ENCODE results near the gene PTBP3. TPM values are rescaled to one million over a fixed set of nuclear protein-coding genes. Genes with fewer than 3 reads are reported as not detected.

PTBP3 gene
- polyA plus RNA-seq, 1 of the 3 experiments (the other 2 are of a cell fraction), result 6.1 TPM

DNA sequence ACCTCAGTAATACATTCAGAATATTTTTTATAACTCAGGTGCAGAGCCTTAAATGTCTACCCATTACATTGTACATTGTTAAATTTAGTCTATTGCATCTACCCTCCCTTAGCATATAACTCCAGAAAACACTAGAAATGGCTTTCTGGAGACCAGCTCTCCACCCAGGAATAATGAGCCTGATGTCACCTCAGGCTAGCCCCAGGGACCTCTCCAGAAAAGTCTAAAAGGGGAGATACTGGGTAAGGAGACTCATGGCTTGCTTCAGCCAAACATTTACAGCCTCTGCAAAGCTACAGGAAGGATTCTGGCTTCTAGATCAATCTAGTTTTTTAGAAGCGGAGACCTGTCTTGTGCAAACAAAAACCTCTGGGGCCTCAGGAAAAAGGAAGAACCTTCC lies 144.5 kb downstream of the PTBP3 start:
- Histone ChIP-seq H3K9me2 (no peaks in the 10 kb centered on the region), H3K27me3 (ENCODE audit: insufficient read depth) (no peaks in the 10 kb centered on the region), H3K79me2 (ENCODE audit: insufficient read depth) (no peaks in the 10 kb centered on the region), H4K20me1 (ENCODE audit: insufficient read depth) (no peaks in the 10 kb centered on the region), H3K36me3 (replicated peaks in 1 of 2; ENCODE audit: control insufficient read depth in 1 of 2, insufficient read depth in 2 of 2, low read length in 1 of 2) (no peaks in the 10 kb centered on the region), H3F3A (replicated peaks; ENCODE audit: insufficient read depth) (no peaks in the 10 kb centered on the region), H2AFZ (ENCODE audit: low read depth) (no peak overlapping the region), H3K4me2 (no peak overlapping the region), H3K4me1 (ENCODE audit: control insufficient read depth in 1 of 2, insufficient read depth in 2 of 2, low read depth in 1 of 2, low read length in 1 of 2) (no peaks in the 10 kb centered on the region), H3K4me3 (ENCODE audit: low read depth in 2 of 2, low read length in 1 of 2) (no peak overlapping the region), H3K9ac (no peak overlapping the region), H3K27ac (ENCODE audit: low read depth in 2 of 2, low read length in 1 of 2) (no peak overlapping the region), H3K9me3 (no peaks in the 10 kb centered on the region)
- TF ChIP-seq FOXM1 (IDR thresholded peaks at IDR 0.05; ENCODE audit: low read depth), result no peak
- TF ChIP-seq, protein P1, sequence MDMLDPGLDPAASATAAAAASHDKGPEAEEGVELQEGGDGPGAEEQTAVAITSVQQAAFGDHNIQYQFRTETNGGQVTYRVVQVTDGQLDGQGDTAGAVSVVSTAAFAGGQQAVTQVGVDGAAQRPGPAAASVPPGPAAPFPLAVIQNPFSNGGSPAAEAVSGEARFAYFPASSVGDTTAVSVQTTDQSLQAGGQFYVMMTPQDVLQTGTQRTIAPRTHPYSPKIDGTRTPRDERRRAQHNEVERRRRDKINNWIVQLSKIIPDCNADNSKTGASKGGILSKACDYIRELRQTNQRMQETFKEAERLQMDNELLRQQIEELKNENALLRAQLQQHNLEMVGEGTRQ (IDR thresholded peaks at IDR 0.05; ENCODE audit: borderline replicate concordance, low read depth, low read length), result no peak
- no peak for TF ChIP-seq TEAD4 (IDR thresholded peaks at IDR 0.05; ENCODE audit: borderline replicate concordance, insufficient read depth)
- no peak for TF ChIP-seq RXRA (IDR thresholded peaks at IDR 0.05; ENCODE audit: borderline replicate concordance, low read depth)
- TF ChIP-seq EZH2phosphoT487 (IDR thresholded peaks at IDR 0.05; ENCODE audit: borderline replicate concordance, low read depth), result no peak
- TF ChIP-seq FOSL2 (IDR thresholded peaks at IDR 0.05; ENCODE audit: borderline replicate concordance, low read depth), result no peak
- TF ChIP-seq TCF12 (IDR thresholded peaks at IDR 0.05), result no peak
- TF ChIP-seq CHD2 (IDR thresholded peaks at IDR 0.05; ENCODE audit: low read length, partially characterized antibody), result no peak
- TF ChIP-seq NRF1 (IDR thresholded peaks at IDR 0.05; ENCODE audit: low read depth, low read length), result no peak
- no peak for TF ChIP-seq MXI1 (IDR thresholded peaks at IDR 0.05; ENCODE audit: low read depth, low read length)
- WGBS (ENCODE audit: low lambda C conversion rate), result 90% methylated on average over 1 of the region's 1 CpG
- CTCF ChIA-PET, result interaction anchor here (1.0 to 1.4 kb wide), 3 partner anchors 12 to 91 kb away, joined by 3 read pairs; no protein-coding TSS in a partner anchor
- POLR2A ChIA-PET, result no interaction called here
- DNase-seq, result no peak

- Histone ChIP-seq H3K79me2 (ENCODE audit: insufficient read depth) (no peaks in the 10 kb centered on the region), H3K9ac (no peak overlapping the region), H3F3A (replicated peaks; ENCODE audit: insufficient read depth) (no peaks in the 10 kb centered on the region), H3K4me2 (no peak overlapping the region), H3K27ac (ENCODE audit: low read depth in 2 of 2, low read length in 1 of 2) (no peak overlapping the region), H3K9me2 (no peaks in the 10 kb centered on the region), H2AFZ (ENCODE audit: low read depth) (no peak overlapping the region), H3K4me3 (ENCODE audit: low read depth in 2 of 2, low read length in 1 of 2) (no peak overlapping the region), H3K4me1 (ENCODE audit: control insufficient read depth in 1 of 2, insufficient read depth in 2 of 2, low read depth in 1 of 2, low read length in 1 of 2) (no peaks in the 10 kb centered on the region), H3K27me3 (ENCODE audit: insufficient read depth) (no peaks in the 10 kb centered on the region), H3K9me3 (no peaks in the 10 kb centered on the region), H4K20me1 (ENCODE audit: insufficient read depth) (no peaks in the 10 kb centered on the region), H3K36me3 (replicated peaks in 1 of 2; ENCODE audit: control insufficient read depth in 1 of 2, insufficient read depth in 2 of 2, low read length in 1 of 2) (no peaks in the 10 kb centered on the region)
- POLR2A ChIA-PET, result no interaction called here
- CTCF ChIA-PET, result interaction anchor here (0.8 to 1.1 kb wide), 2 partner anchors 24 to 54 kb away, joined by 3 read pairs; no protein-coding TSS in a partner anchor
- no peak for DNase-seq
- 74% methylated on average over 4 of the region's 4 CpGs for WGBS (ENCODE audit: low lambda C conversion rate)
- TF ChIP-seq MEF2A (IDR thresholded peaks at IDR 0.05; ENCODE audit: borderline replicate concordance, low read depth), result no peak
- TF ChIP-seq, protein P2, sequence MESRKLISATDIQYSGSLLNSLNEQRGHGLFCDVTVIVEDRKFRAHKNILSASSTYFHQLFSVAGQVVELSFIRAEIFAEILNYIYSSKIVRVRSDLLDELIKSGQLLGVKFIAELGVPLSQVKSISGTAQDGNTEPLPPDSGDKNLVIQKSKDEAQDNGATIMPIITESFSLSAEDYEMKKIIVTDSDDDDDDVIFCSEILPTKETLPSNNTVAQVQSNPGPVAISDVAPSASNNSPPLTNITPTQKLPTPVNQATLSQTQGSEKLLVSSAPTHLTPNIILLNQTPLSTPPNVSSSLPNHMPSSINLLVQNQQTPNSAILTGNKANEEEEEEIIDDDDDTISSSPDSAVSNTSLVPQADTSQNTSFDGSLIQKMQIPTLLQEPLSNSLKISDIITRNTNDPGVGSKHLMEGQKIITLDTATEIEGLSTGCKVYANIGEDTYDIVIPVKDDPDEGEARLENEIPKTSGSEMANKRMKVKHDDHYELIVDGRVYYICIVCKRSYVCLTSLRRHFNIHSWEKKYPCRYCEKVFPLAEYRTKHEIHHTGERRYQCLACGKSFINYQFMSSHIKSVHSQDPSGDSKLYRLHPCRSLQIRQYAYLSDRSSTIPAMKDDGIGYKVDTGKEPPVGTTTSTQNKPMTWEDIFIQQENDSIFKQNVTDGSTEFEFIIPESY (IDR thresholded peaks at IDR 0.05; ENCODE audit: borderline replicate concordance, low read depth), result no peak
- no peak for TF ChIP-seq GATA2 (CRISPR knock-in tag; IDR thresholded peaks at IDR 0.05)
- no peak for TF ChIP-seq FOSL2 (IDR thresholded peaks at IDR 0.05; ENCODE audit: borderline replicate concordance, low read depth)
- TF ChIP-seq NRF1 (IDR thresholded peaks at IDR 0.05; ENCODE audit: low read depth, low read length), result no peak
- no peak for TF ChIP-seq RFX5 (IDR thresholded peaks at IDR 0.05; ENCODE audit: low read length)
- TF ChIP-seq FOXM1 (IDR thresholded peaks at IDR 0.05; ENCODE audit: low read depth), result no peak
- TF ChIP-seq, protein P3, sequence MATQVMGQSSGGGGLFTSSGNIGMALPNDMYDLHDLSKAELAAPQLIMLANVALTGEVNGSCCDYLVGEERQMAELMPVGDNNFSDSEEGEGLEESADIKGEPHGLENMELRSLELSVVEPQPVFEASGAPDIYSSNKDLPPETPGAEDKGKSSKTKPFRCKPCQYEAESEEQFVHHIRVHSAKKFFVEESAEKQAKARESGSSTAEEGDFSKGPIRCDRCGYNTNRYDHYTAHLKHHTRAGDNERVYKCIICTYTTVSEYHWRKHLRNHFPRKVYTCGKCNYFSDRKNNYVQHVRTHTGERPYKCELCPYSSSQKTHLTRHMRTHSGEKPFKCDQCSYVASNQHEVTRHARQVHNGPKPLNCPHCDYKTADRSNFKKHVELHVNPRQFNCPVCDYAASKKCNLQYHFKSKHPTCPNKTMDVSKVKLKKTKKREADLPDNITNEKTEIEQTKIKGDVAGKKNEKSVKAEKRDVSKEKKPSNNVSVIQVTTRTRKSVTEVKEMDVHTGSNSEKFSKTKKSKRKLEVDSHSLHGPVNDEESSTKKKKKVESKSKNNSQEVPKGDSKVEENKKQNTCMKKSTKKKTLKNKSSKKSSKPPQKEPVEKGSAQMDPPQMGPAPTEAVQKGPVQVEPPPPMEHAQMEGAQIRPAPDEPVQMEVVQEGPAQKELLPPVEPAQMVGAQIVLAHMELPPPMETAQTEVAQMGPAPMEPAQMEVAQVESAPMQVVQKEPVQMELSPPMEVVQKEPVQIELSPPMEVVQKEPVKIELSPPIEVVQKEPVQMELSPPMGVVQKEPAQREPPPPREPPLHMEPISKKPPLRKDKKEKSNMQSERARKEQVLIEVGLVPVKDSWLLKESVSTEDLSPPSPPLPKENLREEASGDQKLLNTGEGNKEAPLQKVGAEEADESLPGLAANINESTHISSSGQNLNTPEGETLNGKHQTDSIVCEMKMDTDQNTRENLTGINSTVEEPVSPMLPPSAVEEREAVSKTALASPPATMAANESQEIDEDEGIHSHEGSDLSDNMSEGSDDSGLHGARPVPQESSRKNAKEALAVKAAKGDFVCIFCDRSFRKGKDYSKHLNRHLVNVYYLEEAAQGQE (IDR thresholded peaks at IDR 0.05; ENCODE audit: low read depth, low read length), result no peak
- TF ChIP-seq EZH2phosphoT487 (IDR thresholded peaks at IDR 0.05; ENCODE audit: borderline replicate concordance, low read depth), result no peak
- TF ChIP-seq TCF12 (IDR thresholded peaks at IDR 0.05), result no peak
- TF ChIP-seq SMC3 (IDR thresholded peaks at IDR 0.05; ENCODE audit: low read depth, low read length), result no peak
- TF ChIP-seq TEAD4 (IDR thresholded peaks at IDR 0.05; ENCODE audit: borderline replicate concordance, insufficient read depth), result no peak
- no peak for TF ChIP-seq PBX3 (IDR thresholded peaks at IDR 0.05)
- TF ChIP-seq GABPA (IDR thresholded peaks at IDR 0.05; ENCODE audit: low read depth), result no peak
- no peak for TF ChIP-seq ELF1 (IDR thresholded peaks at IDR 0.05)
- no peak for TF ChIP-seq EP300 (IDR thresholded peaks at IDR 0.05; ENCODE audit: borderline replicate concordance in 1 of 2, low read depth in 1 of 2, low read length in 1 of 2)
- no peak for TF ChIP-seq POLR2AphosphoS5 (IDR thresholded peaks at IDR 0.05; ENCODE audit: low read depth, low read length)
- TF ChIP-seq CHD2 (IDR thresholded peaks at IDR 0.05; ENCODE audit: low read length, partially characterized antibody), result no peak
These were observed 146.0 kb downstream of the PTBP3 start for GRCh38 chr9:112187404-112187803.
